ENCODE results near the gene MAGI2.

- TF ChIP-seq CTCF (IDR thresholded peaks at IDR 0.05) = no peak
- no peak for TF ChIP-seq POLR2A (IDR thresholded peaks at IDR 0.05)
- TF ChIP-seq POLR2AphosphoS5 (IDR thresholded peaks at IDR 0.05) = no peak
Observed at GRCh38 chr7:78280276-78280675, 1173.2 kb downstream of the MAGI2 start.

All from suprapubic skin (tissue), 4 donors.